ENCODE data around the gene TGFBR3.

Gene TGFBR3

GRCh38 chr1:91700332-91700731 lies 185.6 kb downstream of the TGFBR3 start:
- H3K36me3 ChIP-seq (ENCODE audit: insufficient read depth) = no peaks in the 10 kb centered on the region
- no peak overlapping the region for H3K4me3 ChIP-seq (IDR thresholded peaks at IDR 0.05; ENCODE audit: insufficient read depth, low read depth, low read length)
- no peaks in the 10 kb centered on the region for H3K27me3 ChIP-seq (ENCODE audit: insufficient read depth, low read depth)
- H3K27ac ChIP-seq = no peak overlapping the region
- no peaks in the 10 kb centered on the region for H3K4me1 ChIP-seq (ENCODE audit: low read depth, poor library complexity, severe bottlenecking)
- TF ChIP-seq CTCF (conservative IDR thresholded peaks at IDR 0.05; ENCODE audit: low read depth, low read length) = no peak
- no peaks in the 10 kb centered on the region for H4K20me1 ChIP-seq (ENCODE audit: insufficient read depth)
- no peak overlapping the region for H2AFZ ChIP-seq (ENCODE audit: low read depth)
- H3K4me2 ChIP-seq = no peak overlapping the region
- no peaks in the 10 kb centered on the region for H3K79me2 ChIP-seq (ENCODE audit: insufficient read depth, low read depth)
- no peak overlapping the region for H3K9ac ChIP-seq

GRCh38 chr1:91699339-91699974 lies 186.5 kb downstream of the TGFBR3 start:
- Histone ChIP-seq H3K4me3 (IDR thresholded peaks at IDR 0.05; ENCODE audit: insufficient read depth, low read depth, low read length) (no peak overlapping the region), H3K27me3 (ENCODE audit: insufficient read depth, low read depth) (no peaks in the 10 kb centered on the region), H3K9ac (no peak overlapping the region), H3K4me2 (no peak overlapping the region), H4K20me1 (ENCODE audit: insufficient read depth) (no peaks in the 10 kb centered on the region), H3K4me1 (ENCODE audit: low read depth, poor library complexity, severe bottlenecking) (no peaks in the 10 kb centered on the region), H3K79me2 (ENCODE audit: insufficient read depth, low read depth) (no peaks in the 10 kb centered on the region), H3K27ac (no peak overlapping the region), H3K36me3 (ENCODE audit: insufficient read depth) (no peaks in the 10 kb centered on the region), H2AFZ (ENCODE audit: low read depth) (no peak overlapping the region)
- TF ChIP-seq CTCF (conservative IDR thresholded peaks at IDR 0.05; ENCODE audit: low read depth, low read length) = no peak

- no peaks in the 10 kb centered on the region for H4K20me1 ChIP-seq (ENCODE audit: insufficient read depth)
- no peak overlapping the region for H3K4me2 ChIP-seq
- H3K27me3 ChIP-seq (ENCODE audit: insufficient read depth, low read depth) = no peaks in the 10 kb centered on the region
- TF ChIP-seq CTCF (conservative IDR thresholded peaks at IDR 0.05; ENCODE audit: low read depth, low read length) = no peak
- H3K4me1 ChIP-seq (ENCODE audit: low read depth, poor library complexity, severe bottlenecking) = no peaks in the 10 kb centered on the region
- H3K79me2 ChIP-seq (ENCODE audit: insufficient read depth, low read depth) = no peaks in the 10 kb centered on the region
- H3K9ac ChIP-seq = no peak overlapping the region
- no peak overlapping the region for H3K4me3 ChIP-seq (IDR thresholded peaks at IDR 0.05; ENCODE audit: insufficient read depth, low read depth, low read length)
- no peak overlapping the region for H3K27ac ChIP-seq
- no peaks in the 10 kb centered on the region for H3K36me3 ChIP-seq (ENCODE audit: insufficient read depth)
- H2AFZ ChIP-seq (ENCODE audit: low read depth) = no peak overlapping the region
These were observed 188.1 kb downstream of the TGFBR3 start for GRCh38 chr1:91697861-91698260.

- no peaks in the 10 kb centered on the region for H3K79me2 ChIP-seq (ENCODE audit: insufficient read depth, low read depth)
- no peaks in the 10 kb centered on the region for H3K36me3 ChIP-seq (ENCODE audit: insufficient read depth)
- no peak overlapping the region for H3K4me3 ChIP-seq (IDR thresholded peaks at IDR 0.05; ENCODE audit: insufficient read depth, low read depth, low read length)
- H3K4me2 ChIP-seq = no peak overlapping the region
- no peak overlapping the region for H2AFZ ChIP-seq (ENCODE audit: low read depth)
- H3K27me3 ChIP-seq (ENCODE audit: insufficient read depth, low read depth) = no peaks in the 10 kb centered on the region
- no peaks in the 10 kb centered on the region for H4K20me1 ChIP-seq (ENCODE audit: insufficient read depth)
- no peak overlapping the region for H3K27ac ChIP-seq
- H3K9ac ChIP-seq = no peak overlapping the region
- no peaks in the 10 kb centered on the region for H3K4me1 ChIP-seq (ENCODE audit: low read depth, poor library complexity, severe bottlenecking)
- TF ChIP-seq CTCF (conservative IDR thresholded peaks at IDR 0.05; ENCODE audit: low read depth, low read length) = no peak
These were observed 188.5 kb downstream of the TGFBR3 start for GRCh38 chr1:91697416-91697815.
